NCI-H1092 (cell line): ENCODE measurements around the gene FAM110D.

Experiments used
- DNase-seq: peaks from one replicate; lab custom pipeline; 2025; lab: John Stamatoyannopoulos, UW

Gene FAM110D

DNA sequence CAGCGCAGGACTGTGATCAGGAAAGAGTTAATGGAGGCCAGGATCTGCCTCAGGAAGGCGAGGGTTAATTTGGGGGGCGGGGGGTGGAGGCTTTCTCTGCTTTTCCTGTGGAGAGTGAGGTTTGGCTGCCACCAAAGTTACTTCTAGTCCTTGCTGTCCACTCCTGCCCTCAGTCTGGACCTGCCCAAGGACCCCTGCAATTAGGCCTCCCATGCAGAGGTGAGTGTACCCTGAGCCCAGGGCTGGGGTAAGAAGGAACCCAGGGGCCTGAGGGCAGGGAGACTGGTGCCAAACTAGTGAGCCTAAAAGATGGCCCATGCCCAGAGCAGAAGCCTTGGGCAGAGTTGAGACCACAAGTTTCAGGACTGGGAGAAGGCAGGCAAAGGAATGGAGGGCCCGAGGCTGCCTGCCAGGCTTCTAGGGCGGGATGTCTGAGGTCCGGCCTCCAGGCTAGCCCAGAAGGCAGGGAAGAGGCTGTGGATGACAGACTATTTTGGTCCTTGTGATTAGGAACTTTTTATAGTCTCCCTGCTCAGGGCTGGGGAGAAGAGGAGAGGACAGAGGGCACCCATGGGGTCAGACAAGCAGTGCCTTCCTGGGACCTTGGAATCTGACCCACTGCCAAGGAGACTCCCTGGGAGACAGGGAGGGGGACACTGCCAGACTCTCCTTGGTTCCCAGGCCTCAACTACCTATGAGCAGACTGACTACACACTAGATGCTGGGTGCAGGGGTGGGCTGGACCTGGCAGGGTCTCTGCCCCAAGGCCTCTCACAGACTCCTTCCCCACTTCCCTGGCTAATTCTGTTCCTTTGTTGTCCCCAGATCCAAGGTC is at the start of gene FAM110D:
FAM110D (plus strand) TSS at position 172 of the 835 bp plus-strand sequence. CDS start 2,213 bp downstream, outside the sequence.
- no peak for DNase-seq

DNA sequence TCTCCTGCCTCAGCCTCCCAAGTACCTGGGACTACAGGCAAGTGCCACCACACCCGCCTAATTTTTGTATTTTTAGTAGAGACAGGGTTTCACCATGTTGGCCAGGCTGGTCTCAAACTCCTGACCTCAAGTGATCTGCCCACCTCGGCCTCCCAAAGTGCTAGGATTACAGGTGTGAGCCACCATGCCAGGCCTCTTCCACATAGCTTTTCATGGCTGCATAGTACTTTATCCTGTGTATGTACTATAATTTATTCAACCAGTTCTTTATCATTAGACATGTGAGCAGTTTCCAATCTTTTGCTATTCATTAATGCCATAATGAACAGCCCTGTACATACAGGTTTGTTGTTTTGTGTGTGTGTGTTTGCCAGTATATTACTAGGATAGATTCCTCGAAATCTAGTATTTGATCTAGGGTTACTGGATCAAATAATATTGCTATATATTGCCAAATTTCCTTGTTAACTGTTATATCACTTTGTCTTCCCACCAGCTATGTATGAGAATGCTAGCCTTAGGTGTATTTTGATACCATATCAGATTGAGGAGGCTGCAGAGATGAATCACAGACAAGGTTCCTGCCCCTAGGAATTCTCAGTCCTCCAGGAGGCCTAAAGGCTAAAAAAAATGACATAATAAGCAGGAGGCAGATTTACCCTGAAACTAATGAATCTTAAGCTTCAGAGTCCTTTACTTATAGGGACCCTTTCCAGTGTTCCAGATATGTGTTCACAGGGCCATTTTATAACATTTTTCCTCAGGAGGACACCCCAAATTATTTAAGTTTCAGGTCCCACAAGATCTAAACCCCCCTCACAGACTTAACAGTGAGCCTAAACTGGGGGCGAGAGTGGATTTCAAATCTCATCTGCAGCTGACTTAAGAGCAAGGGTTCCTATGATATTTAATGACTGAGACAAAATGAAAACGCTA is 49.4 kb upstream of the FAM110D start:
- DNase-seq: no peak

DNA sequence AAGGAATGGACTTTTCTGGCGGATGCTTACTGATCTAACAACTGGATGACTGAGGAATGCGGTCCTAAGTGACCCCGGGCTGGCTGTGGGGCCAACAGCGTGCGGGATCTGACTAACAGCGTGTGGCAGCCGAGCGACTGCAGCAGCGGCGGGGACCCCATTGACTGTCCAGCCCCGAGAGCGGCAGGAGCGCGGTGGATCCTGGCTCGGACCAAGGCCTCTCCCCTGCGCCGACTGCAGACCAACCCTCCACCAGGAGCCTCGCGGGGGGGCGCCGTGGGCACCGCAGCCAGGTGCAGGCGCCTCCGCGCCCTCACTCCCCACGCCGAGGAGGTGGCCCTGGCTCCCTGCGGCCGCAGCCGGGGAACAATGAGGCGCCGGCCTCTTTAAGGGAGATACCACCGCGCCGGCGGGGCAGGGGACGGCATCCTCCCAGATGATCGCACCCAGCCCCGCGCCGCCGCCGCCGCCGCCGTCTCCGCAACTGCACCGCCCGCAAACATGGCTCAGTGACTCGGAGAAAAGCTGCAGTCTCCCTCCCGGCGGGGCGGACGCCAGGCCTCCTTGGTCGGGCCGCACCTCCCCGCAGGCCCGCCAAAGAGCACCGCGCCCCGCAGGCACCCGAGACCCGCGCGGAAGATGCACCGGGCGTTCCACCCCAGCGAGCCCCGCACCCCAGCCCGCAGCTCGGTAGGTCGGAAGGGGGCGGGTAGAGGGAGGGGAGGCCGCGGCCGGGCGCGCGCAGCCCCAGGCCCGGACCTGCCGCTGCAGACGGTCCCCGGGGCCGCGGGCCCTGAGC is 47.9 kb upstream of the FAM110D start:
- DNase-seq: peak; percentile 81

DNA sequence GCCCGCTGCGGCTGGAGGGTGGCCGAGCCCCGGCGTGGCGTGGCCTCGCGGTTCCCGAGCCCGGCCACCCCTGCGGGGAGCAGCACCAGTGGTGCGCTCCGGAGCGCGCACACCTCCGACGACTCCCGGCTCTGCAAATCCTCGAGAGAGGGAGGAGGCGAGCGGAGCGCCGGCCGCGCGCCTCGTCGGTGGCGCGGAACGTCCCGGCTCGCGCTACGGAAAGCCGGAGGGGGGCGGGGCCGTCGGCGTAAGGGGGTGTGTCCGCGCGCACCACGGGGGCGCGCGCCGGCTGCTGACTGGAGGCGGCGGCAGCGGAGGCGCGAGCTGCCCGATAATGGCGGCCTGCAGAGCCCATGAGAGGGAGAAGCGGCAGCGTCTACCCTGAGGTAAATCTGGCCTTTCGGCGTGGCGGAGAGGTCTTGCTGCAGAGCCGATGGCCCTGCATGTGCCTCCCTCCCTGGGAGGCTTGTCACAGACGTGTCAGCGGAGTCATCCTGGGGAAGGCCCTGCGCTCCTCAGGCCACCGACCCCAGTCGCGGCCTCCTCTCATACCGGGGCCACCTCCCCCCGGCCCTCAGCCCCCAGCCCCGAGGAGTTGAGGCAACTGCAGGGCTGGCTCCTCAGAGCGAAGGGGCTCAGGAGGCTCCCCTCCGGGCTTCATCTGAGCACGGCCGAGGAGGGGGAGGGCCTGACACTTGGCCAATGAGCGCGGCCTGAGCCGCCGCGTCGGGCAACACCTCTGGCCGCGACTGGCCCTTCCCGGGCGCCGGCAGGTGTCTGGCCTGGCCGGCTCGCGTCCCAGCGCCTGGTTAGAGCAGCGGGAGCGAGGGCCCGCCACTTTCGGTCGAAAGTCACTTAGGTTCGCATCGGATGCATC is 47.1 kb upstream of the FAM110D start, which contains the start of gene PDIK1L:
PDIK1L (plus strand) TSS at position 295 of the 877 bp plus-strand sequence. CDS start 2,485 bp downstream, outside the sequence.
- peak; percentile 96 for DNase-seq

DNA sequence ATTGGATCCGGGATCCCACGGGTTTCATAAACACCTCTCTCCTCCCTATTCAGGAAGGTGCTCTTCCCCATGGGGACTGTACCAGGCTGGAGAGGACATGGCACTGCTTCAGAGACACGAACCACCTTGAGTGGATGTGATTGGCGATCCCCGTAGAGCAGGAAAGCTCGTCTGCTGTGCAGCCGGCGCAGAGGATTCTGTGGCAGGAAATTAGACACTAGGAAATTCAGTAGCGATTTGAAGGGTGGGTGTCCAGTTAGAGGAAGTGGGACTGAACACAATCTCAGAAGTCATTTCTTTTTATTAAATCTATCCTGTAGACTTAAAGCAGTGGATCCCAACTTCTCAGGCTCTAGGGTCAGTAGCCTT is 46.5 kb upstream of the FAM110D start:
- DNase-seq: peak; percentile 78

DNA sequence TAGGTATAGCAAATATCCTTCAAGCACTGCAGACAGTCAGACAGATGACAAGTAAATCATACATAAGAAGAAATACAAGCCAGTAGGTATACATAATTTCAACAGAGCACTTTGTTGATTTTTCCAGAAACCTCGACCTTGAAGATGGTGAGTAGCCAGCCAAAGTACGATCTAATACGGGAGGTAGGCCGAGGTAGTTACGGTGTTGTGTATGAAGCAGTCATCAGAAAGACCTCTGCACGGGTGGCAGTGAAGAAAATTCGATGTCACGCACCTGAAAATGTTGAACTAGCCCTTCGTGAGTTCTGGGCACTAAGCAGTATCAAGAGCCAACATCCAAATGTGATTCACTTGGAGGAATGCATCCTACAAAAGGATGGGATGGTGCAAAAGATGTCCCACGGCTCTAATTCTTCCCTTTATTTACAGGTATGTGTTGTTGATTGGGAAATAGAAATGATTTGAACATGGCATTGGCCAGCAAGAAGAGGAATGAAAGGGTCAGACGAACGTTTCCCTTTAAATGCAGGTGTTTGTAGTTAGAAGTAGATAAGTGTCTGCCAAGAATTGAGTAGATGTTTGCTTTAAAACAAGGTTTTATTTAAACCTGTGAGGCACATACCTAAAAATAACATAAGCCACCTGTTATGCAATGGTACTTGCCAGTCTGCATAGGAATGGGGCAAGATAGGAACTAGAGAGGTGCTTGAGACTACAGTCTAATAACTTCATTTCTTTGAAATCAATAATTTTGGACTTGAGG is 44.5 kb upstream of the FAM110D start:
- DNase-seq: no peak

DNA sequence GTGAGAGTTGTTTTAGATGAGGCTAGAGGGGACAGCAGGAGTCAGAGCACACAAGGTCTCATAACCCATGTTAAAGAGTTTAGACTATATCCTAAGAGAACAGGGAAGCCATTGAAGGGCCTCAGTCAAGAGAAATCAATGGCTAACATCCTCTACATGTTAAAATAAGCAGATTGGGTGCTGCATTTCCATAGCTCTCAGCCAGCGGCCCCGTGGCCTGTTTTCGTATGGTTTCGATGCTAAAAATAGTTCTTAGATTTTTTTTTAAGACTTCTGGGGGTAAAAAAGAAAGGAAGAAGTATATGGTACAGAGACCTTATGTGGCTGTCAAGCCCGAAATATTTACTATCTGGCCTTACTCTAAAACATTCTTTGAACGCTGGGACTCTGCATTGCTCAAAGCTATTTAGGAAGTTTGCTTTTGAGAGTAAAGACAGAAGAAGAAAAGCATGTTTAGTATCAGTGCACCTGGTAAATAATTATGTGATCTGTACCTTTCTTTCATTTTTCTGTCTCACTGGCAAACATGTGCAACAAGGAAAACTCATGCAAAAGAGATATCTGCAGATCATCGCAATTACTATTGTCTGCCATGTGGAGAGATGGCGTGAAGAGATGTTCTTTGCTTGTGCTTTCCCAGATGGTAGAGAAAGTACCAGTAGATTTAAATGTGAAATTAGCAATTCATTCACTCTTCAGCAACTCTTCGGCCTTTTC is 38.8 kb upstream of the FAM110D start:
- no peak for DNase-seq

DNA sequence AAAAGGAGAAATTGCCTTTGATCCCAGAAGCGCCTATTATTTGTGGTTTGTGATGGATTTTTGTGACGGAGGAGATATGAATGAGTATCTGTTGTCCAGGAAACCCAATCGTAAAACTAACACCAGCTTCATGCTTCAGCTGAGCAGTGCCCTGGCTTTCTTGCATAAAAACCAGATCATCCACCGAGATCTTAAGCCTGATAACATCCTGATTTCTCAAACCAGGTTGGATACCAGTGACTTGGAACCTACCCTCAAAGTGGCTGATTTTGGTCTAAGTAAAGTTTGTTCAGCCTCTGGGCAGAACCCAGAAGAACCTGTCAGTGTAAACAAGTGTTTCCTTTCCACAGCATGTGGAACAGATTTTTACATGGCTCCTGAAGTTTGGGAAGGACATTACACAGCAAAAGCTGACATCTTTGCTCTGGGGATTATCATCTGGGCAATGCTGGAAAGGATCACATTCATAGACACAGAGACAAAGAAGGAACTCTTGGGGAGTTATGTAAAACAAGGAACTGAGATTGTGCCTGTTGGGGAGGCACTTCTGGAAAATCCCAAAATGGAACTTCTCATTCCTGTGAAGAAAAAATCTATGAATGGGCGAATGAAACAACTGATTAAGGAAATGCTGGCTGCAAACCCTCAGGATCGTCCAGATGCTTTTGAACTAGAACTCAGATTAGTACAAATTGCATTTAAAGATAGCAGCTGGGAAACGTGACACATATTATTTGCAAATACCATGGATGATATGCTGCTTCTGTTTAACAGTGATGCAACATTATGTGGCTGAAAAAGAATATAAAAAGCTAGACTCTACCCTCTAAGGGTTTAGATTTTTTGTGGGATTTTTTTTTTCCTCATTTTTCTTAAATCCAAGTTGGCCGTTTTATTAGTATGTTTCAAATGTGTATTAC is 36.8 kb upstream of the FAM110D start:
- no peak for DNase-seq

DNA sequence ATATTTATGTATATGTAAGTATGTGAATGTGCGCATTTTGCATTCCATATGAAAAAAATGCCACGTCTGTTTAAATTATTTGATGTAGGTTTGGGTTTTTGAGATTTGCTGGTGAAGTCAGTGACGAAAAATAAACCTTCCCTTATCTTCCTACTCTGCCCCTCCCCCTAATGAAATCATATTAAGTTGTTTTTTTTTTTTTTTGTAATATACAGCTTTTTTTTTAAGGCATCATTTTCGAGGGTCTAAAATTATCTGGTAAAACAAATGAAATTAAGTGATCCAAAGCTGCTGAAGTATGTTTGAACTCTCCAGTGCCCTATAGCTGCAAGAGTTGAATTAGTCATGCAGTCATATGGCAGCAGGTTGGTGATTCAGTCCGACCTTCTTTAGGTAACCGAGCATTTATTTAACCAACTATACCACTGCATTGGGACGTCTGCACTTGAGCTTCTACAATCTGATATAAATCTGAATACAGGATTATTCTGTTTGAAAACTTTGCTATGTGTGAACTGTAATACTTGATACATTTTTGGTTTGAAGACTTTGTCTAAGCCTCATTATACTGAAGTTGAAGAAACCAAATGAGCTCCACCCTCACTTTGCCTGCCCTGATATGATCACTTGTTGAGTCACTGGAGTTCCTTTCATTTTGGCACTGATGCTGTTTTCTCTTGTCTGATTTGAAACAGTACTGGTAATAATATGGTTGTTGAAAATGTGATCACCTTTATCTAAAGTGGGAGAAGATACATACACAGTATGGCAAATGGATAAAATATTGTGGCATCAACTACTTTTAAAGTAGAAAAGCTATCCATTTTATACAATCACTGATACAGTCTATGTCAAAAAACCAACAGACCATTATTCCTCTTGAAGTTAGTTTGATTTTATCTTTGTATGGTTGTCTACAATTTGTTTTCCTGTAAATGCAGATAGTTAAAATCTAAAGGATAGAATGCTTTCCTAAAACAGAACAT is 35.6 kb upstream of the FAM110D start:
- no peak for DNase-seq

DNA sequence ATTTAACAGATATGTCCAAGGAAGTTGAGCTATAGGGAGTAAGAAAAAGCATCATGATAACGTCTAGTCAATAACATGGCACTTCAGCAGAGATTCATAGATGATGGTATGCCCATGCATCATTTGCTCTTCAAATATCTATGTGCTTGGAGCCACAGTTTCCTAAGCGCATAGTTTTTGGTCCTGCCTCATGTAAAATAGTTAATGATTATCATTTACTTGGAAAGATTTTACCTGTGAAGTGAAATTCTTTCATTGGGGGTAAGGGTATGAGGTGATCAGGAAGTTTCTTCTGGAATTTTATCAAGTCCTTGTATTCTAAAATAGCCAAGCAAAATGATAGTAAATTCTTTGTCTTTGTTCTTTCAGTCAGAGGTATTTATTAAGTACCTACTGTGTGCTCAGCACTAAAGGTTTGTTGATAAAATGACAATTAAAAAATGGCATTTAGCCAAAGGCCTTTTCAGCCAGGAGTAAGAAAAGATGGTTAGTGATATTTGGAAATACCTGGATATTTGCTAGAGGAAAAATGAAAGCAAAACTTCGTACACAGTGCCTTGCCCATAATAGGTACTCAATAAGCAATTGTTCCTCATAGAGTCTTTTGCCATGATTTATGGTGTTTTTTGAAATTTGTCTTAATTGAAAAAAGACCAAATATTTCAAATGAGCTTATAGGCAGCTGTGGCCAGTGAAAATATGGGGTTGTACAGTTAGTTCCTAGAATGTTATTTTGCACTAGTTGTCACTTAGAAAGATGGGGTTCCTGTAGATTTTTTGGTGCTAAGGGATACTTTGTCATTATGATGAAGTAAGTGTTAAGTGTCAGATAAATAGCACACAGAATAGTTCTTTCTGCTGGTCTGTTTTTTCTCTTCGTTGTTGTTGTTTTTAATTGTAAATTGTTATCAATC is 34.2 kb upstream of the FAM110D start:
- no peak for DNase-seq

DNA sequence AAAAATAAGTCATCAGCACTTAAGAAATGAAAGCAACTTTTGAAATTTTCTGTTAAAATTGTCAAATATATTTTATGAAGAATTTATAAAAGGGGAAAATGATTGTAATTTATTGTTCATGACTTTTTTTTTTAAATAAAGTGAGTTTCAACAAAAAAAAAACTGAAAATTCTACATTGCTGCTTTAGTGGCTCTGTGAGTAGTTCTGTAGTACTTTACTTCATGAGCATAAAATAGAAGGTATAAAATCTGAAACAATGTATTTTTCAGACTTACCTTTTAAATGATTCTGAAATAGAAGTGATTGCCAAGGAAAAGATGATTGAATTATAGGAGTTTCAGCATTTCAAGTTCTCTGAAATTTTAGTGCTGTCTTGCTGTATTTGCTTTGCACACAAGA is 33.5 kb upstream of the FAM110D start:
- DNase-seq: no peak

DNA sequence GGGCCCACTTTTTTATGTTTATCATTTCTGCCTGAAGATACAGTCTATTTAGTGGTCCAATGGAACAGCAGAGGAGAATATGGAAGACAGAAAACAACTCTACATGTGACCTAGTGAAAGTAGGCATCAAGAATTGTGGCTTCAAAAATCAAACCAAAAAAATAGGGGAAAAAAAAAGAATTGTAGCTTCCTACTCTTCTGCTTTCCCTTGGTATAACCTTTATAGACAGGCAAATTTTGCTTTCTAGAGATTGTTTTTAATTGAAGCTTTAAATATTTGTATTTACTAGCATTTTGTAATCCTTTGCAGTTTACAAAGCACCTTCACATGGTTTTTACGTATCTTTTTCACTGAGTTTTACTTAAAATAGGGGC is 32.9 kb upstream of the FAM110D start:
- no peak for DNase-seq

DNA sequence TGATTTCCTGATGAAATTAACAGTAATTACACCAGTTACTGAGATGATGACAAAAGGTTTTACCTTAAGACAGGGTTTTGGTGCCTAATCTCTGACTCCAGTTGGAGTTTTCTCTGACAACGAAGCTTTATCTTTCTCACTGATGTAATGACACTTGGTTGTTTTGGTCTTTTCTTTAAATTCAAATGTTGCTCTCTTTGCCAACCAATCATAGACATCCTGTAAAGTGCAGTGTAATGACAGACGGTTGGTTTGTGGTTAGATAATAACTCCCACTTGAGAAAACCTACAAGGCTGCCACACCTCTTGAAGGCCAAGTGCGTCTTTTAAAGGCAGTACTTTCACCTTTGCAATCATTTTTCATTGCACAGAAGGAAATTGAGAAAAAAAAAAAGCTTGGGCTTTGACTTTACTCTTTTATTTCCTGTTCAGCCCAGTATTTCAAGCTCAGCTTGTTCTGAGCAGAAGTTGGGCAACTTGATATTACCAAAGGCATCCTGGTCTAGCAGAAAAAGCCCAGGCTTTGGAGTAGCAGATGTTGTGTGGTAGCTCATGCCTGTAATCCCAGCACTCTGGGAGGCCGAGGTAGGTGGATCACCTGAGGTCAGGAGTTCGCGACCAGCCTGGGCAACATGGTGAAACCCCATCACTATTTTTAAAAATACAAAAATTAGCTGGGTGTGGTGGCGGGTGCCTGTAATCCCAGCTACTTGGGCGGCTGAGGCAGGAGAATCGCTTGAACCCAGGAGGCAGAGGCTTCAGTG is 32.4 kb upstream of the FAM110D start:
- no peak for DNase-seq

DNA sequence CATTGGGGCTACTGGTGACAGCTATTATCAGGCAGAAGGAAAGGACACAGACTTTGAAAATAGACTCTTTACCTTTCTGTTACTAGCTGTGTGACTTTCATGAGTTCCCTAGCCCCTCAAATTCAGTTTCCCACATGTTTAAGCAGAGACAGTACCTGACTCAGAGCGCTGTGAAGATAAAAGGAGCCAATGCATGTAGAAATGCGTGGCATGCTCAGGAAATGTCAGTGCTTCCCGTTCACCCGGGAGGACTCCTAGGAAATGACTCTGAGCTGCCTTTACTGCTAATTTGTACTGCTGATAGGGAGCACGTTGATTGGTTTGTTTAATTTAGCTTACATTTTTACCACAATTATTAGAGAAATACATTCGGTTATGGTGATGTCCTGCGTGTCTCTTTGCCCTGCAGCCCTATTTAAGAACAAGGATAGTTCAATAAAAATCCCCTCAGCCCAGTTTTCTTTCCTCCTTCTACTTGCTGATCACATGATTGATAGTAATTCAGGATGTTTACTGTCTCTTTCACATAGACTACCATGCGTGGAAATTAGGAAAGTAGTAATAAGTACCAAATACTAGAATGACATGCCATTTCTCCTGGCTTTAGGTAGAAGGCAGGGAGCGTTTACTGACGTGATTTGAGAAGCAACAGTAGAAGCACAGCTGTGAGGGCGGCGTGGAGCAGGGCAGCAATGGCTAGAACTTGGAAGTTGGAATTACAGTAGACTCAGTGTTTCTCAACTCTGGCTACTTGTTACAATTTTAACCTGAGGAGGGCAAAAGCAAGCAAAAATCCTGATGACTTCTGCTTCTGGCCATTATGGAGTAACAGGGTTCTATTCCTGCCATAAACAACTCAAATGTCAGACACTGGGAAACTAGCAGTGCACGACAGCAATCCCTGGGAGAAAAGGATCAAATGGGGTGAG is 31.4 kb upstream of the FAM110D start:
- DNase-seq: no peak
